ENCODE measurements around the gene KATNIP.

DNA sequence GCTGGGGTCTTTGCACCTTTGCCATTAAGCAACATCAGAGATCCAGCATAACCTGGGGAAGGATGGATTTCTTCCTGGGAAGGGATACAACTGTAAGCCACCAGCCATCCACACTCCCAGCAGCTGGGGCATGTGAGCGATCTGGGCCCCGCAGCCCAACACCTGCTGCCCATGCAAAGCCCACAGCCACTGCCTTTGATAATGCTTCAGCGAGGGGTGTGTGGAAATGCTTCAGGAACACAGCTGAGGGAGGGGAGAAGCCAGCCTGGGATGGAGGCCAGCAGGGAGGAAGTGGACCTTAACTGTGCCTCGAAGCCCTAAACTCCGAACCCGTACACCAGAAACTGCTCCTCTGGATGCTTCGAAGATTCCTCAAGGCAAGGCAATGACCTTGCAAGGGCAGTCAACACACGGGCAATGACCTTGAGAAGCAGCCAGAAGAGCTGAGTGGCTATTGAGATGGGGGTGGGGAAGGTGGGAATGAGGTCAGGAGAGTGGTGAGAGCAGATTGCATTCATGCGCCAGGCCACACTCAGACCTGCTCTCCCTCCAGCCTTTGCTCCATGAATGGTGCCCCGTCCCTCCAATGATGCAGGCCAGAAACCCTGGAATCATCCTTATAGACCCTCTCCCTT, 49.1 kb downstream of the KATNIP start:
- TF ChIP-seq CTCF (IDR thresholded peaks at IDR 0.05) (no peak), ZFX (IDR thresholded peaks at IDR 0.05; ENCODE audit: borderline replicate concordance) (no peak)

All from 22Rv1 (cell line).